NB4 (cell line): ENCODE data around the gene CDC25A.

Experiments
- POLR2A ChIP-seq: IDR thresholded peaks from 2 replicates; pipeline ENCODE4 v1.6.1; 2011; ENCODE audit warnings: mild to moderate bottlenecking; ENCODE audit not compliant: insufficient read length; ENCODE audit errors: extremely low read depth
- TF ChIP-seq, protein P1 (sequence below): IDR thresholded peaks from one replicate; pipeline ENCODE4 v1.5.1; 2012; ENCODE audit warnings: low read depth, low read length

DNA sequence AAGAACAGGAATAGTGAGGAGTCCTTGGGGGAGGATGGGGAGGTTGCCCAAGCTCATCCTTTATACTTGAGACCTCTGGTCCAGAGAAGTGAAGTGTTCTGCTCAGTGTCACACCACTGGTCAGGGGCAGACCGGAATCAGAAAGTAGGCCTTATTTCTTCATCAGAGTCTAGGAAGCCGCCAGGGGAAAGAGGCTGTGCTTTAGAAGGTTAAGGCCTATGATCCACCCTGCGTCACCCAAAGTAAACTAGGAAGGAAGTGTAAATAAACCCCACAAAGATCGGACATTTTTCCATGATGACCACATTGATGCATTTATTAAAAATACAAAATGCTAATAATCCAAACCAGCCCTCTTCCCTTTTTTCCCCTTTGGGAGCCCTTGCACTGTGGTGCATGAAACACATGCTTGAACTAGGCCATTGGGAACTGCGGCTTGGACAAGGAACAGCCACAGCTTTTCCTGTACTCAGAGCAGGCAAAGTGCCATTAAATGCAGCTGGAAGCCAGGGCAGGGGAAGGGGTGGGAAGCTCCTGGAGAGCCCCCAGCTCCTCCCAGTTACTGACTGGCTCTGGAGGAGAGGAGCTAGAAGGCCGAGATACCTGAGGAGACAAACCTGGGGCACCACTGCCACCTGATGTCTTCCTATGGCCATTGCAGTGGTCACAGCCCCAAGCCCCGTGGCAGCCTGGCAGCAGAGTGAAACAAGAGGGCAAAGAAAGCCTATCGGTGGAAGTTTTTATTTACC is 37.0 kb downstream of the CDC25A start:
- no peak for TF ChIP-seq POLR2A
- TF ChIP-seq, protein P1, sequence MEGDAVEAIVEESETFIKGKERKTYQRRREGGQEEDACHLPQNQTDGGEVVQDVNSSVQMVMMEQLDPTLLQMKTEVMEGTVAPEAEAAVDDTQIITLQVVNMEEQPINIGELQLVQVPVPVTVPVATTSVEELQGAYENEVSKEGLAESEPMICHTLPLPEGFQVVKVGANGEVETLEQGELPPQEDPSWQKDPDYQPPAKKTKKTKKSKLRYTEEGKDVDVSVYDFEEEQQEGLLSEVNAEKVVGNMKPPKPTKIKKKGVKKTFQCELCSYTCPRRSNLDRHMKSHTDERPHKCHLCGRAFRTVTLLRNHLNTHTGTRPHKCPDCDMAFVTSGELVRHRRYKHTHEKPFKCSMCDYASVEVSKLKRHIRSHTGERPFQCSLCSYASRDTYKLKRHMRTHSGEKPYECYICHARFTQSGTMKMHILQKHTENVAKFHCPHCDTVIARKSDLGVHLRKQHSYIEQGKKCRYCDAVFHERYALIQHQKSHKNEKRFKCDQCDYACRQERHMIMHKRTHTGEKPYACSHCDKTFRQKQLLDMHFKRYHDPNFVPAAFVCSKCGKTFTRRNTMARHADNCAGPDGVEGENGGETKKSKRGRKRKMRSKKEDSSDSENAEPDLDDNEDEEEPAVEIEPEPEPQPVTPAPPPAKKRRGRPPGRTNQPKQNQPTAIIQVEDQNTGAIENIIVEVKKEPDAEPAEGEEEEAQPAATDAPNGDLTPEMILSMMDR: peak; percentile 82
